PFSK-1 (cell line): ENCODE measurements around the gene LRP2.

Experiments
- POLR2AphosphoS5 ChIP-seq: IDR thresholded peaks from 2 replicates; pipeline ENCODE4 v1.6.1; 2012; ENCODE audit warnings: low read depth, mild to moderate bottlenecking, control low read depth, low read length, moderate library complexity
- REST ChIP-seq, 2 experiments: IDR thresholded peaks; 2 replicates each; pipeline versions ENCODE4 v1.6.1 to v1.8.0; 2011 to 2012; ENCODE audit warnings: low read depth in 2 of 2, low read length in 2 of 2, control low read depth in 1 of 2, inconsistent platforms in 1 of 2, mild to moderate bottlenecking in 1 of 2, moderate library complexity in 1 of 2; ENCODE audit not compliant: insufficient read depth in 1 of 2
- SIN3A ChIP-seq: IDR thresholded peaks from 2 replicates; pipeline ENCODE4 v1.6.1; 2012; ENCODE audit warnings: mild to moderate bottlenecking, low read length, moderate library complexity, borderline replicate concordance; ENCODE audit not compliant: insufficient read depth

- TF ChIP-seq POLR2AphosphoS5, result no peak
- TF ChIP-seq REST (IDR thresholded peaks at IDR 0.05; ENCODE audit: insufficient read depth in 1 of 2, low read depth in 2 of 2, low read length in 2 of 2), result no peak
- no peak for TF ChIP-seq SIN3A
Observed at GRCh38 chr2:169358016-169358415, 4.3 kb downstream of the LRP2 start.
